Measurements from ENCODE around the gene KIR2DL3.
"Not testable (repeated sequence)": the region's sequence is repeated elsewhere in the genome, so short reads cannot be mapped to it uniquely, and the experiment has no call there.

The KIR2DL3 gene

DNA sequence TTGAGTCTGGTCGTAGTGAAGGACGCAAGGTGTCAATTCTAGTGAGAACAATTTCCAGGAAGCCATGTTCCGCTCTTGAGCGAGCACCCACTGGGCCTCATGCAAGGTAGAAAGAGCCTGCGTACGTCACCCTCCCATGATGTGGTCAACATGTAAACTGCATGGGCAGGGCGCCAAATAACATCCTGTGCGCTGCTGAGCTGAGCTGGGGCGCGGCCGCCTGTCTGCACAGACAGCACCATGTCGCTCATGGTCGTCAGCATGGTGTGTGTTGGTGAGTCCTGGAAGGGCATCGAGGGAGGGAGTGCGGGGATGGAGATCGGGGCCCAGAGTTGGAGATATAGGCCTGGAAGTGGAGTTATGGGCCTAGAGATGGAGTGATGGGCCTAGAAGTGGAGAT, at the start of gene KIR2DL3:
KIR2DL3 (plus strand) TSS at position 208 of the 400 bp plus-strand sequence; CDS start at position 241, 33 bp downstream.
- not testable (repeated sequence) for DNase-seq

DNA sequence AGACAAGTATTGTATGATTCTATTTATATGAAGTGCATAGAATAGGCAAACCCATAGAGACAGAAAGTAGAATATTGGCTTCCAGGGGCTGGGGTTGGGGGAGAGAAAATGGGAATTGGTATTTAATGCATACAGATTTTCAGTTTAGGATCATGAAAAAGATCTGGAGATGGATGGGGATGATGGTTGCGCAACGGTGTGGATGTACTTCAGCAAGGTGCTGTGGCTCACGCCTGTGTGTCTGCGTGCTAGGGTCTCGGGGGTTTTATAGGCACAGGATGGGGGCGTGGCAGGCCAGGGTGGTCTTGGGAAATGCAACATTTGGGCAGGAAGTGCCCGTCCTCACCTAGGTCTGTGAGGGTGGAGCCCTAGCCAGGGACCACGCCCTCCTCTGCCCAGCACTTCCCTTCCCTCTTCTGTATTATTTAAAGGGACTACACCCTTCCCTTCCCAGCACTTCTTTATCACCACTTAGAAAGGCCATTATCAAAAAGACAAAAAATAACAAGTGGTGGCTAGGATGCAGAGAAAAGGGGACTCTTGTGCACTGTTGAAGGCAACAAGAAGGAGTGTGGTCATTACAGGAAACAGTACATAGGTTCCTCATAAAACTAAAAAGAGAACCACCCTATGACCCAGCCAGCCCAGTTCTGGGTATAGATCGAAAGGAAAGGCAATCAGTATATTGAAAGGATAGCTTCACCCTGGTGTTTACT, 46.6 kb upstream of the KIR2DL3 start:
- no peak for DNase-seq

DNA sequence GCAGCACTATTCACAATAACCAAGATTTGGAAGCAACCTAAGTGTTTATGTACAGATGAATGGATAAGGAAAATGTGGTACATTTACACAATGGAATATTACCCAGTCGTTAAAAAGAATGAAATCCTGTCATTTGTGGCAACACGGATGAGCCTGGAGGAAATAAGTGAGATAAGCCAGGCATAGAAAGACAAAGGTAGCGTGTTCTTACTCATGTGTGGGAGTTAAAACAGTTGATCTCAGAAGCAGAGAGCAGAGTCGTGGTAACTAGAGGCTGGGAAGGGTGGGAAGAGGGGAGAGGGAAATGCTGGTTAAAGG, 46.1 kb upstream of the KIR2DL3 start:
- DNase-seq: no peak

DNA sequence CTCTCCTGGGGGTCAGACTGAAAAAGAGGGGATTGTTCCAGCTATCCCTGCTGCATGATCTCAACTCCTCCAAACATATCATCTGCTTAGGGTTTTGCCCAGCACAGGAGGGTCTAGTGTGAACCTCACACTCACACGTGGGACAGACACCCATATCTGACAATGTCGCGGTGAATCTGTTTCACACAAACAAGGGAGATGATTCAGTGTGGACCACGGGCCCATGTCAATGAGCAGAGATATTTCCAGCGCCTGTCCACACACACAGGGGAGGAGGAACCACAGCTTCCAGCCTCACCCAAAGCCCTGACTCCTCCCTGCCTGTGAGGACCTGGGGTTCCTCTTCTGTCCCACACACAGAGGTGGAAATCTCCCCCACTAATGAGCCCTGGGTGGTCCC, 43.7 kb upstream of the KIR2DL3 start:
- no peak for DNase-seq

DNA sequence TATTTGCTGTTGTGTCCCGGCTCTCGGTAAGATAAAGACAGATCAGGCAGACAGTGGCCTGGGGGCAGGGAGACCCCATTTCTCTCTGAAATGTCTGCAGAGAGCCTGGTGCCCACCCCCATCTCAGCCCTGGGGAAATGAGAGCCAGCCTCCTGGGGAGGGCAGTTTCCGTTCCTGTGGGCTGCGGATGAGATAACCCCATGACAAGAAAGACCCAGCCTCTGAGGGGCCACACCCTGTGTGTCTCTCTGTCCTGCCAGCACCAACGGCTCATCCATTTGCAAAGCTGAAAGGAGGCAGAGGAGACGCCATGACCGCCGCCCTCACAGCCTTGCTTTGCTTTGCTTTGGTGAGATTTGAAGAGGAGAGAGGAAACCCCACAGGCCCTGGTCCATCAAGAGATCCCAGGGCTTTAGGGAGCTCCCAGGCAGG, 42.2 kb upstream of the KIR2DL3 start:
- DNase-seq: no peak

DNA sequence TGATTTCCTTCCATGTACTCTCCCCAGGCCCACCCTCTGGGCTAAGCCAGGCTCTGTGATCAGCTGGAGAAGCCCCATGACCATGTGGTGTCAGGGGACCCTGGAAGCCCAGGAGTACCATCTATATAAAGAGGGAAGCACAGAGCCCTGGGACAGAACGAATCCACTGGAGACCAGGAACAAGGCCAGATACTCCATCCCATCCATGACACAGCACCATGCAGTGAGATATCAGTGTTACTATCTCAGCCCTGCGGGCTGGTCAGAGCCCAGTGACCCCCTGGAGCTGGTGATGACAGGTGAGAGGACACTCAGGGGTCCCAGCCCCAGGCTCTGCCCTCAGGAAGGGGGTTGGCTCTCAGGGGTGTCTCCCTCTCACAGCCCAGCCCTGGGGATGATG, 41.5 kb upstream of the KIR2DL3 start:
- DNase-seq: no peak

DNA sequence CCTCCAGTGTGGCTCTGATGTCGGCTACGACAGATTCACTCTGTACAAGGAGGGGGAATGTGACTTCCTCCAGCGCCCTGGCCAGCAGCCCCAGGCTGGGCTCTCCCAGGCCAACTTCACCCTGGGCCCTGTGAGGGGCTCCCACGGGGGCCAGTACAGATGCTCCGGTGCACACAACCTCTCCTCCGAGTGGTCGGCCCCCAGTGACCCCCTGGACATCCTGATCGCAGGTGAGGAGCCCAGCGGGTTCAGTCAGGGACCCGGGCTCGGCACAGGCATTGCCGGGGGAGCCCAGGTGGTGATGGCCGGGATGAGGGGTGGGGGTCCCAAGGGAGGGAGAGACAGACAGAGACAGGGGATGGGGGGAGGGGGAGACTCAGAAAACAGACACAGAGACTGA, 40.6 kb upstream of the KIR2DL3 start:
- not testable (repeated sequence) for DNase-seq

DNA sequence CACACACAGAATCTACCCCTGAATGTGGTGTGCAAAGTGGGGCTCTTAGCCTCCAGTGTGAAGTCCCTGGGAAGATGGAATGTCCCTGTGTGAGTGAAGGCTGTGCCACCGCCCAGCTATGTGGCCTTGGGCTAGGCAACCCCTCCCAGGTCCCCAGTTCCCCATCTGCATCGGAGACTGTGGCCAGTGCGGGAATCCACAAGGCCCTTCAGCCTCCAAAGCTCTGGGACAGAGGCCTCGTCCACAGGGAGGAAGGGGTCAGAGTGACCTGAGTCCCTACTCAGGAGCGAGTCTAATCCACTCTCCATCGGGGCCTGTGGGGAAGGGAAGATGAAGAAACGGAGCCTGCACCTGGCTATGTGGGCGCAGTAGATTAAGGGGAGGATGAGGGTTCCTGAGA, 33.4 kb upstream of the KIR2DL3 start:
- DNase-seq: no peak

DNA sequence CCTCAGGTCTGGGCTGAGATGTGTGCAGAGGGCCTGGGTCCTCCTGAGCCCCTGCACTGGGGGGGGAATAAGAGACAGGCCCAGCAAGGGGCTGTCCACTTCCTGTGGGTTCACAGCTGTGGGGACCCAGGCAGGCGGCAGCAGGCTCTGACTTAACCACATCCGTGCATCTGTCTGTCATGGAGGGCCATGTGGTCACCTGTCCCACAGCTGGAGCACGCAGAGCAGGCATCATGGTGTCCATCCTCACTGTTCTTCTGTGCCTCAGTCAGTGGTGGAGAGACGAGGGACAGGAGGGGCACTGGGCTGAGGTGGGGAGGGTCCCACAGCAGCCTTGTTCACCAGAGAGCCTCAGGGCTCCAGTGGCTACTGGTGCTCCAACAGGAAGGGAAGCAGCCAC, 30.4 kb upstream of the KIR2DL3 start:
- no peak for DNase-seq

DNA sequence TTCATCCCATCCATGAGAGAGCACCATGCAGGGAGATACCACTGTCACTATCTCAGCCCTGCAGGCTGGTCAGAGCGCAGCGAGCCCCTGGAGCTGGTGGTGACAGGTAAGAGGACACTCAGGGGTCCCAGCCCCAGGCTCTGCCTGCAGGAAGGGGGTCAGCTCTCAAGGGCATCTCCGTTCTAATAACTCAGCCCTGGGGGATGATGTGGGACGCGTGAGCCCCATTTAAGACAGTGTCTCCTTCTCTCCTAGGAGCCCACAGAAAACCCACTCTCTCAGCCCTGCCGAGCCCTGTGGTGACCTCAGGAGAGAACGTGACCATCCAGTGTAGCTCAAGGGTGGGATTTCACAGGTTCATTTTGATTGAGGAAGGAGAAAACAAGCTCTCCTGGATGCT, 29.5 kb upstream of the KIR2DL3 start:
- no peak for DNase-seq

DNA sequence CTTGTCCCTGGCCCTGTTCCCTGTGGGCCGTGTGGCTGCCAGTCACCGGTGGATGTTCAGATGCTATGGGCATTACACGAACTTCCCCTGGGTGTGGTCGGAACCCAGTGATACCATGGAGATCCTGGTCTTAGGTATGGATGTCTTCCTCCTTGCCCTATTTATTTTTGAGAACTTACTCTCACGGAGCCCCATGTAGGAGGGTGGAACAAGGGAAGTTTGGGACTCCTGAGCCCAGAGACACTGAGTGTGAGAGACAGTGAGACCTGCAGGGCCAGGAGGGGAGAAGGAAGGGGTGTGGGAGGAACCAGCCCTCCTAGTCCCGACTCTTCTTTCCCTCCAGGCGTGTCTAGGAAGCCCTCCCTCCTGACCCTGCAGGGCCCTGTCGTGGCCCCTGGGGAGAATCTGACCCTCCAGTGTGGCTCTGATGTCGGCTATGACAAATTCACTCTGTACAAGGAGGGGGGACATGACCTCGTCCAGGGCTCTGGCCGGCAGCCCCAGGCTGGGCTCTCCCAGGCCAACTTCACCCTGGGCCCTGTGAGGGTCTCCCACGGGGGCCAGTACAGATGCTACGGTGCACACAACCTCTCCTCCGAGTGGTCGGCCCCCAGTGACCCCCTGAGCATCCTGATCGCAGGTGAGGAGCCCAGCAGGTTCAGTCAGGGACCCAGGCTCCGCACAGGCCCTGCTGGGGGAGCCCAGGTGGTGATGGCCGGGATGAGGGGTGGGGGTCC, 28.9 kb upstream of the KIR2DL3 start:
- DNase-seq: no peak

DNA sequence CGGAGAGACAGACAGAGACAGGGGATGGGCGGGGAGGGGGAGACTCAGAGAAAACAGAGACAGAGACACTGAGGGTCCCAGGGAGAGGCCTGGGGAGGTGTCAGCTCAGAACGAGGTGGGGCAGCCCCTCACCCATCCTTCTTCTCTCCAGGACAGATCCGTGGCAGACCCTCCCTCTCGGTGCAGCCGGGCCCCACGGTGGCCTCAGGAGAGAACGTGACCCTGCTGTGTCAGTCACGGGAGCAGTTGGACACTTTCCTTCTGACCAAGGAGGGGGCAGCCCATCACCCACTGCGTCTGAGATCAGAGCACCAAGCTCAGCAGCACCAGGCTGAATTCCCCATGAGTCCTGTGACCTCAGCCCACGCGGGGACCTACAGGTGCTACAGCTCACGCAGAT, 28.4 kb upstream of the KIR2DL3 start:
- DNase-seq: not testable (repeated sequence)

DNA sequence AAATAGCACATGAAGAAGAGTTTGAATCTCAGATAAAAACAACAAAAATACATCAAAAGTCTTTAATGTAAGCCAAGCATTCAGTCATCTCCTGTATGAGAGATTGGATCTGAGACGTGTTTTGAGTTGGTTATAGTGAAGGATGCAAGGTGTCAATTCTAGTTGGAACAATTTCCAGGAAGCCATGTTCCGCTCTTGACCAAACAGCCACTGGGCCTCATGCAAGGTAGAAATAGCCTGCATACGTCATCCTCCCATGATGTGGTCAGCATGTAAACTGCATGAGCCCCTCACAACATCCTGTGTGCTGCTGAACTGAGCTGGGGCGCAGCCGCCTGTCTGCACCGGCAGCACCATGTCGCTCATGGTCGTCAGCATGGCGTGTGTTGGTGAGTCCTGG, 14.2 kb upstream of the KIR2DL3 start, which contains the start of gene KIR3DL3:
KIR3DL3 (plus strand) TSS at position 301 of the 400 bp plus-strand sequence; CDS start at position 356, 55 bp downstream.
- no peak for DNase-seq

DNA sequence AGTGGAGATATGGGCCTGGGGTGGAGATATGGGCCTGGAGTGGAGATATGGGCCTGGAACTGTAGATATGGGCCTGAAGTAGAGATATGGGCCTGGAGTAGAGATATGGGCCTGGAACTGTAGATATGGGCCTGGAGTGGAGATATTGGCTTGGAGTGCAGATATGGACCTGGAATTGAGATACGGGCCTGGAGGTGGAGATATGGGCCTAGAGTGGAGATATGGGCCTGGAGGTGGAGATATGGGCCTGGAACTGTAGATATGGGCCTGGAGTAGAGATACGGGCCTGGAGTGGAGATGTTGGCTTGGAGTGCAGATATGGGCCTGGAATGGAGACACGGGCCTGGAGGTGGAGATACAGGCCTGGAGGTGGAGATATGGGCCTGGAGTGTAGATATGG, 13.7 kb upstream of the KIR2DL3 start:
- DNase-seq: no peak

DNA sequence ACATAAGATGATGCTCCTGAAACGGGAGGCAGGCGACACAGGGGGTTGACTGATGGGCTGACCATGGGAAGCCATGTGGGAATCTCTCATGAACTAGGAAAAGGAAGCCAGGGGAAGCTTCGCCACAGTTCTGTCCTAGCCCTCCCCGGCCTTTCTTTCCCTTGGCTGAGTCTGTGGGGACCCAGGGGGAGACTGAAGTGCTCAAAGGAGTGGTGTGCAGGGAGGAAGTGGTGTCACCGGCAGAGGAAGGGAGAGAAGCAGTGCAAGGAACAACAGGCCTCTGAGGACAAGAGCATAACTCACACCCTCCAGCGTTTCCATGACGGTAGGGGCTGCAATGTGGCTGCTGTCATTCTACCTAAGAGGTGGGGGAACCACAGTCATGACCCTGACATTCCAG, 13.0 kb upstream of the KIR2DL3 start:
- DNase-seq: no peak

DNA sequence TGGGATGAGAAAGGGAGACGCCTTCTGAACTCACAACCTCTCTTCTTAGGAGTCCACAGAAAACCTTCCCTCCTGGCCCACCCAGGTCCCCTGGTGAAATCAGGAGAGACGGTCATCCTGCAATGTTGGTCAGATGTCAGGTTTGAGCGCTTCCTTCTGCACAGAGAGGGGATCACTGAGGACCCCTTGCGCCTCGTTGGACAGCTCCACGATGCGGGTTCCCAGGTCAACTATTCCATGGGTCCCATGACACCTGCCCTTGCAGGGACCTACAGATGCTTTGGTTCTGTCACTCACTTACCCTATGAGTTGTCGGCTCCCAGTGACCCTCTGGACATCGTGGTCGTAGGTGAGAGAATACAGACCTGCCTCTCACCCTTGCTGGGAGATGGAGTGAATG, 10.8 kb upstream of the KIR2DL3 start:
- DNase-seq: no peak

DNA sequence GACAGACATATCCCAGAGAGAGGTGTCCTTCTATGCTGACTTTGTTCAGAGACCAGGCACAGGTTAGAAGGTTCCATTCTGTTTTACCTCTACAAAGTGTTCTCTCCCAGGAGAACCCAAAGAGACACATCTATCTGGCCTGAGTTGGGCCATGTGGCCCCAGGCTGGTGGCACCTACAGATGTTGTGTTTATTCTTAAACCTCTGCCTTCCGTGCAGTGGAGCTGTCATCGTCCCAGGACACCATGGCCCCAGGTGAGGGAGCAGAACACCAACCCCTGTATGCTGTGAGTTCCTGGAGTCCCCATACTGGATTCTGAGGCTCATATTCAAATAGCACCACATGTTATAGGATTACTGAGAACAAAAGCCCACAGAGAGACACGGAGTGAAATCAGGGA, 10.1 kb upstream of the KIR2DL3 start:
- DNase-seq: no peak

DNA sequence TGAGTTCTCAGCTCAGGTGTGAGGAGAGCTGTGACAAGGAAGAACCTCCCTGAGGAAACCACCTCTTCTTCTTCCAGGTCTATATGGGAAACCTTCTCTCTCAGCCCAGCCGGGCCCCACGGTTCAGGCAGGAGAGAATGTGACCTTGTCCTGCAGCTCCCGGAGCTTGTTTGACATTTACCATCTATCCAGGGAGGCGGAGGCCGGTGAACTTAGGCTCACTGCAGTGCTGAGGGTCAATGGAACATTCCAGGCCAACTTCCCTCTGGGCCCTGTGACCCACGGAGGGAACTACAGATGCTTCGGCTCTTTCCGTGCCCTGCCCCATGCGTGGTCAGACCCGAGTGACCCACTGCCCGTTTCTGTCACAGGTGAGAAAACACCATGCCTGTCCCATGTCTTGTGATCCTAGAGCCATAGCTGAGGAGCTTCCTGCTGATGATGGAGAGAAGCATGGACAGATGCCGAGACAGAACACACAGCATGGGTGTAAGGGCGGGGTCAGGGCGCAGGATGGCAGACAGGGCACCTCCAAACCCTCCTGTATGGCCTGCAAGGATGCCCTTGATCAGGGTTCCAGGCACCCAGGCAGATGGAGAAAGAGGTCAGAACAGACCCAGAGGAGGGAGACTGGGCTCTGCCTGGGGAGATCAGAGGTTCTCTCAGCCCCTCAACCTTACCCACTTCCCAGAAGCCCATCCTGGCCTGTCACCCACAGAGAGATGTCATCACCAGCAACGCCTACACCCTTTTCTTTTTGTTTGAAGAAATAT, 8.7 kb upstream of the KIR2DL3 start:
- DNase-seq: no peak

DNA sequence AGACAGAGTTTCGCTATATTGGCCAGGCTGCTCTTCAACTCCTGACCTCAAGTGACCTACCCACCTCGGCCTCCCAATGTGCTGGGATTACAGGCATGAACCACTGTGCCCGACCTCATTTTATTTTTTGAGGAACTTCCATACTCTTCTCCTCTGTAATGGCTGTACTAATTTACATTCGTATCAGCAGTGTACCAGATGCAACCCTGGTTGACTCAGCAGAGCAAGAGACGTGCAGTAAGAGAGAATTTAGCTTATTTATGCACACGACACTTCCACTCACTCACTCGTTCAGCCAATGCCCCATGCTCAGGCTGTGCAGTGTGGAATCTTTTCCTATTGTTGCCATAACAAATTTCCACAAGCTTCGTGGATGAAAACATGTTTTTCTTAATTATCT, 7.1 kb upstream of the KIR2DL3 start:
- DNase-seq: no peak

DNA sequence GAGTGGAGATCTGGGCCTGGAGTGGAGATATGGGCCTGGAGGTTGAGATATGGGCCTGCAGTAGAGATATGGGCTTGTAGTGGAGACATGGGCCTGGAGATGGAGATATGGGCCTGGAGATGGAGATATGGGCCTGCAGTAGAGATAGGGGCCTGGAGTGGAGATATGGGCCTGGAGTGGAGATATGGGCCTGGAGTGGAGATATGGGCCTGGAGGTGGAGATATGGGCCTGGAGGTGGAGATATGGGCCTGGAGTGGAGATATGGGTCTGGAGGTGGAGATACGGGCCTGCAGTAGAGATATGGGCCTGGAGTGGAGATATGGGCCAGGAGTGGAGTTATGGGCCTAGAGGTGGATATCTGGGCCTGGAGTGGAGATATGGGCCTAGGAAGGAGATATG, 402 bp downstream of the KIR2DL3 start:
- DNase-seq: no peak

DNA sequence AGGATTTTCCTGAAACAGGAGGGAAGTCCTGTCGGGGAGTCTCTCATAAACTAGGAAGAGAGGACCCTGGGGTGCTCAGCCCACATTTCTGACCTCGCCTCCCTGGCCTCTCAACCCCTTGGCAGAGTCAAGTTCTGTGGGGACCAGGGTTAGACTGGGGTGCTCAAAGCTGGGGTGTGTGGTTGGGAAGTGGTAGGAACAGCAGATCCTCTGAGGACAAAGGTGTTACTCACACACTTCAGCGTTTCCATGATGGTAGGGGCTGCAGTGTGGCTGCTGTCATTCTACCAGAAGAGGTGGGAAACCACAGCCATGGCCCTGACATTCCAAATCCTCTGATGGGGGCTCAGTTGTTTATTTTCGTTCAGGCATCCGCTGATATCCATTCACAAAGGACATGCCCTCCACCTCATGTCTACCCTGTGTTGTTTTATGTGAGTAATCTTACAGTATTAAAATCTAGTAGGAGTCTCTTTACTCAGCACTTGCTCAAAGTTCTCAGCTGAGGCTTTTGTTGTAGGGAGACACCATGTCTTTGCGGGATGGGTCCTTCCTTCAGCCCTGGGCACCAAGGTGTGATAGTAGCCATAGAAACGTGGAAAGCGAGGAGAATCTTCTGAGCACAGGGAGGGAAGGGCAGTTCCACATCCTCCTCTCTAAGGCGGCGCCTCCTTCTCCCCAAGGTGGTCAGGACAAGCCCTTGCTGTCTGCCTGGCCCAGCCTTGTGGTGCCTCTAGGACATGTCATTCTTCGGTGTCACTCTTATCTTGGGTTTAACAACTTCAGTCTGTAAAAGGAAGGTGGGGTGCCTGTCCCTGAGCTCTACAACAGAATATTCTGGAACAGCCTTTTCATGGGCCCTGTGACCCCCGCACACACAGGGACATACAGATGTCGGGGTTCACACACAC, 1.5 kb downstream of the KIR2DL3 start:
- DNase-seq: no peak

DNA sequence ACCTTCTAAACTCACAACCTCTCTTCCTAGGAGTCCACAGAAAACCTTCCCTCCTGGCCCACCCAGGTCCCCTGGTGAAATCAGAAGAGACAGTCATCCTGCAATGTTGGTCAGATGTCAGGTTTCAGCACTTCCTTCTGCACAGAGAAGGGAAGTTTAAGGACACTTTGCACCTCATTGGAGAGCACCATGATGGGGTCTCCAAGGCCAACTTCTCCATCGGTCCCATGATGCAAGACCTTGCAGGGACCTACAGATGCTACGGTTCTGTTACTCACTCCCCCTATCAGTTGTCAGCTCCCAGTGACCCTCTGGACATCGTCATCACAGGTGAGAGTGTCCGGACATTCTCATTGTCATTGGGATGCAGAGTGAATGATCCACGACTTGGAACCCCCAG, 3.6 kb downstream of the KIR2DL3 start:
- DNase-seq: not testable (repeated sequence)

DNA sequence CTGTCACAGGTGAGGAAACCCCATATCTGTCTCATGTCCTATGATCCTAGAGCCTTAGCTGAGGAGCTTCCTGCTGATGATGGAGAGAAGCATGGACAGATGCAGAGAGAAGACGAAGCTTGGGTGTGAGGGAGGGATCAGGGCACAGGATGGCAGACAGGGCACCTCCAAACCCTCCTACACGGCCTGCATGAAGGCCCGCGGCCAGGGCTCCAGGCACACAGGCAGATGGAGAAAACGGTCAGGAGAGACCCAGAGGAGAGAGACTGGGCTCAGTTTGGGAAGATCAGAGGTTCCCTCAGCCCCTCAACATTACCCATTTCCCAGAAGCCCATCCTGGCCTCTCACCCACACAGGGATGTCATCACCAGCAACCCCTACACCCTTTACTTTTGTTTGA, 5.8 kb downstream of the KIR2DL3 start:
- not testable (repeated sequence) for DNase-seq
